Activated naive CD4-positive, alpha-beta T cell treated with anti-CD3 and anti-CD28 coated beads, Interleukin-2, amount 50 U/mL, for 24 hours (primary cell): Measurements from ENCODE around the gene SH3BGRL2.

Source experiments
- H3K27ac Mint-ChIP-seq: one replicate; pipeline ENCODE4 v1.8.0; 2021; ENCODE audit warnings: mild to moderate bottlenecking, mixed read lengths
- H3K27me3 Mint-ChIP-seq: one replicate; pipeline ENCODE4 v1.8.0; 2021; ENCODE audit warnings: mixed read lengths
- H3K36me3 Mint-ChIP-seq: one replicate; pipeline ENCODE4 v1.8.0; 2021; ENCODE audit warnings: mixed read lengths
- H3K4me1 Mint-ChIP-seq: one replicate; pipeline ENCODE4 v1.8.0; 2021; ENCODE audit warnings: mixed read lengths
- H3K4me3 Mint-ChIP-seq: one replicate; pipeline ENCODE4 v1.8.0; 2021; ENCODE audit warnings: mild to moderate bottlenecking, mixed read lengths
- H3K9me3 Mint-ChIP-seq: one replicate; pipeline ENCODE4 v1.8.0; 2021; ENCODE audit warnings: mixed read lengths

Gene SH3BGRL2

DNA sequence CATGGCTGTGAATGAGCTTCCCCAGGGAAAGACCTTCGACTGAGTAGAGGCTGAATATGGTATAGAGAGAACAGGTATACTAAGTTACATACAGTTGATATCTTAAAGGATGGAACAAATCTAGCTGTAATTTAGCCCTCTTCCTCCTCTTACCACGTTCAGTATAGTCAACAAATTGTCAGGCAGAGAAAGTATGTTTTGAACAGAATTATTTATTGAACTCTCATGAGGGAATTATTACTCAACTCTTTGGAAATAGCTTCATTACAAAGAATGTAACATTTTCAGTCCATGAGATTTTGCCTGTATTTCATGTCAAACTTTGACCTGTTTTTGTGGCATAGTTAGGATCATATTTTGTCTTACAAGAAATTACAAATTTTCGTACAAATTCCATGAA is 63.0 kb downstream of the SH3BGRL2 start:
- Mint-ChIP-seq H3K4me1 (no peaks in the 10 kb centered on the region), H3K36me3 (no peaks in the 10 kb centered on the region), H3K4me3 (no peak overlapping the region), H3K9me3 (no peaks in the 10 kb centered on the region), H3K27me3 (no peaks in the 10 kb centered on the region), H3K27ac (no peak overlapping the region)

DNA sequence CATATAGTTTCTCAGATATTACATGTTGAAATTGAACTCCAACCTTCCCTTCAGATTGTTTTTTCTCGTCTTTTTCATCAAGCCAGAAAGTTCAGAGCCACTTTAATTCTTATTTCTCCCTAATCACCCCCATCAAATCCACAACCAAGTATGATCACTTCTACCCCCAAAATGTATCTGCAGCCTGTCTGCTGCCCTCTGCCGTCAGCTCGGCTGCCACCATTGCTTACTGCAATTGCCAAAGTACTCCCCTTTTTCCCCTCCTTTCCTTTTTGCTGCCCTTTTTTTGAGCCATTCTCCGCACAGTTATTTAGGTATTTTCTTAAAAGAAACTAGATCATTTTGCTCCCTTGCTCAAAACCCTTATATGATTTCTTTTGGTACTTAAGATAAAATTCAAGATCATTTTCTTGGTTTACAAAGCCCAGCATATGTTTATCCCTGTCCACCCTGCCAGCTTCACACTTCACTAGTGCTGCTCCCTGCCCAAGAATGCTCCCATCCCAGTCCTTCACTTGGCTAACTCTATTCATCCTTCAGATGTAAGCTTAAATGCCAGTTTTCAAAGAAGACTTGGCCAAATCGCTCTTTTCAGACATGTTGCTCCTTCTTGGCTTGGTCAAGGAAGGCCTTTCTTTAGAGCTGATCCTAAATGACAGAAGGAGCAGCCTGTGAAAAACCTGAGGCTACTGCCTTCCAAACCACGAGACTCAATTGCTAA is 63.7 kb downstream of the SH3BGRL2 start:
- Mint-ChIP-seq H3K27ac (no peak overlapping the region), H3K4me3 (no peak overlapping the region), H3K27me3 (no peaks in the 10 kb centered on the region), H3K4me1 (no peaks in the 10 kb centered on the region), H3K36me3 (no peaks in the 10 kb centered on the region), H3K9me3 (no peaks in the 10 kb centered on the region)

DNA sequence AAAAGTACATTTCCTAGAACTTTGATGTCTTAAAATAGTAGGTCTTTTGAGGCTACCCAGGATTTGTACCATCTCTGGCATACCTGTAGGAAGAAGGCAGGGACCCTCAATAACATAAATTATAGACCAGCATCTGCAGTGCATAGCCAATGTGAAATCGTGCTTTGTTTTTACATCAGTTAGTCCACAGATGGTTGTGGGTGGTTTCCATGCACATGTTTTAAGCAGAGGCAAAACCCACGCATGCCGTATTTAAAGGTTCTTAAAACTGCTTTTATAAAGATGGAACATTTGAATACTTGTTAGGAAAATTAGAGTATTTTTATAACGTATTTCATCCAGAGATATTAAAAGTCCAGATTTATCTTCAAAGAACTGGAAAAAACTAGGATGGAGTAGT is 66.3 kb downstream of the SH3BGRL2 start:
- Mint-ChIP-seq H3K4me1 (peaks cover 2% of the 10 kb centered on the region), H3K27me3 (no peaks in the 10 kb centered on the region), H3K27ac (no peak overlapping the region), H3K4me3 (no peak overlapping the region), H3K36me3 (no peaks in the 10 kb centered on the region), H3K9me3 (no peaks in the 10 kb centered on the region)

DNA sequence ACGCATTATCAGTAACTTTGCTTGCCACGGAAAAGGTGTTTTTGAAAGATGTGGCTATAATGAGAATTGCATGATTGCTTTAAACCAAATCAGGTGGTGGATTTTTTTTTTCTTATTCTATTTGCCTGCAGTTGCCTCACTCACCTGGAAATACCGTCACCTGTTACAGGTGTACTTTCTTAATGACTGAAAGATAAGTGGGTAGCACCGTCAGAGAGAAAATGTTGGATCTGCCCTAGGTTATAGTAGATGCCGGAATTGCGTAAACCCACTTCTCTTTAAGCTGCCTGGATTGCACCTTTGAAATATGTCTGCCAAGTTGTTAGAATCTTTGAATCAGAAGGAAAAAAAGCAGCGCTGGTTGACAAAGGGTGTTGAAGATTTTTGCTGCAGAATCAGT is 68.5 kb downstream of the SH3BGRL2 start:
- Mint-ChIP-seq H3K36me3 (no peaks in the 10 kb centered on the region), H3K4me1 (peaks cover 14% of the 10 kb centered on the region), H3K27me3 (no peaks in the 10 kb centered on the region), H3K27ac (no peak overlapping the region), H3K9me3 (no peaks in the 10 kb centered on the region), H3K4me3 (no peak overlapping the region)

DNA sequence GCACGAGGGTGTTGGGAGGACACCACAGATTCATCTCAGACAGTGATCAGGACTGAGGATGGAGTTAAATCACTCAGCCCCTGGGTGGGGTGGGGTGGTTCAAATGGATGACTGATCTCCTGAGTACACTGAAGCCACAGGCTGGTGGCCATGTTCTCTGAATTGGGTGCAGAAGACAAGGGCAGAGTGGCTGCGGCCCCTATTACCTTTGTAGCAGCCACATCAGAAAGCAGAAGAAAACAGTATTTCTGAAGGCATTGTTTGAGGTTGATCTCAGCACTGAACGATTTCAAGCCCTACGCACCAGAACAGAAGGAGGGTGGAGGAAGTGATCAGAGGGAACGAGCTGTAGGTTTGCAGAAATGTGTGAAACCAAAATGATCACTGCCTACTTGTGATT is 71.6 kb downstream of the SH3BGRL2 start:
- Mint-ChIP-seq H3K27ac (no peak overlapping the region), H3K4me3 (no peak overlapping the region), H3K27me3 (no peaks in the 10 kb centered on the region), H3K9me3 (no peaks in the 10 kb centered on the region), H3K36me3 (no peaks in the 10 kb centered on the region), H3K4me1 (peaks cover 14% of the 10 kb centered on the region)

DNA sequence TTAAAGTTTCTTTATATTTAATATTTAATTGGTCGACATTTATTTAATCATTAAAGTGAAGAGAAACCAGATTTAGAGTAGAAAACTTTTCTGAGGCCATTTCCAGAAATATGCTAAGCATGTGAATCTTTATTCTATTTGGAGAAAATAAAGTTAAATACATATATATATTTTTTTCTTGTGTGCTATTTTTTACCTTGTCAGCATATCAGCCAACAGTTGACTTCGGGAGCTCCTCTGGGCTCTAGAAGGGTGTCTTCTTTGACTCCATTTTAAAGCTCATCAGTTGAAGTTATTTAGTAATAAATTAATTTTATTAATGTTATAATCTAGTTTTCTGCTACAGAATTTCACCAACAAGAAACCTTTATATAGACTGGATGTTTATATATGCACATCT is 73.1 kb downstream of the SH3BGRL2 start:
- peaks cover 14% of the 10 kb centered on the region for H3K4me1 Mint-ChIP-seq
- no peaks in the 10 kb centered on the region for H3K36me3 Mint-ChIP-seq
- no peaks in the 10 kb centered on the region for H3K27me3 Mint-ChIP-seq
- H3K9me3 Mint-ChIP-seq, result no peaks in the 10 kb centered on the region
- no peak overlapping the region for H3K27ac Mint-ChIP-seq
- no peak overlapping the region for H3K4me3 Mint-ChIP-seq

DNA sequence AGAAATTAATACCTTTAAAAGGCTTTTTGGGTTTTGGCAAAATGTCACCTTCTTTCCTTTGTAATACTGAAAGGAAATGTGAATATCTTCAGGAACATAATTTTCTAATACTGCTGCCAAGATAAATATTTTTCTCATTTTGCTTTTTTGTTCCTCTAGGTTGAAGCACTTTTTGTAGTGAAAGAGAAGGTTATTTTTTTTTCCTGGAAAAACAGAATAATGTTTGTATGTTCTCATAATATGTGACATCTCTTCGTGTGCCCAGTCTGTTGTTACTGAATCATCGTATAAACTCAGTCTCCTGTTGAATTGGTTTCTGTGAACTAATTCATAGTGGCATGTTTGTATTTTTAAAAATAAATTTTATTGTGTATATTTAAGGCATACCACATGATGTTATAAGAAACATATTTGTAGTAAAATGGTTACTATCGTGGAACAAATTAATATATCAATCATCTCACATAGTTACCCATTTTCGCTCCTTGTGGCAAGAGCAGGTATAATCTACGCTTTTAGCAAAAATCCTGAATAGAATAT is 74.4 kb downstream of the SH3BGRL2 start:
- Mint-ChIP-seq H3K36me3 (no peaks in the 10 kb centered on the region), H3K4me1 (peaks cover 14% of the 10 kb centered on the region), H3K4me3 (no peak overlapping the region), H3K9me3 (no peaks in the 10 kb centered on the region), H3K27ac (no peak overlapping the region), H3K27me3 (no peaks in the 10 kb centered on the region)

DNA sequence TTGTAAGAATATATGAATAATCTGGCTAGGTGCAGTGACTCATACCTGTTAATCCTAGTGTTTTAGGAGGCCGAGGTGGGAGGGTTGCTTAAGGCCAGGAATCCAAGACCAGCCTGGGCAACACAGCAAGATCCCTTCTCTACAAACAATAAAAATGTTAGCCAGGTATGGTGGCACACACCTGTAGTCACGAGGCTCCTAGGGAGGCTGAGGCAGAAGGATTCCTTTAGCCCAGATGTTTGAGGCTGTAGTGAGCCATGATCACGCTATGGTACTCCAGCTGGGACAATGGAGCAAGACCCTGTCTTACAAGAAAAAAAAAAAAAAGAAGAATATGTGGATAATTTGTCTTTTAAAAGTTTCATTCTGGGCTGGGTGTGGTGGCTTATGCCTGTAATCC is 75.4 kb downstream of the SH3BGRL2 start:
- Mint-ChIP-seq H3K27ac (no peak overlapping the region), H3K27me3 (no peaks in the 10 kb centered on the region), H3K4me1 (peaks cover 14% of the 10 kb centered on the region), H3K4me3 (no peak overlapping the region), H3K9me3 (no peaks in the 10 kb centered on the region), H3K36me3 (no peaks in the 10 kb centered on the region)

DNA sequence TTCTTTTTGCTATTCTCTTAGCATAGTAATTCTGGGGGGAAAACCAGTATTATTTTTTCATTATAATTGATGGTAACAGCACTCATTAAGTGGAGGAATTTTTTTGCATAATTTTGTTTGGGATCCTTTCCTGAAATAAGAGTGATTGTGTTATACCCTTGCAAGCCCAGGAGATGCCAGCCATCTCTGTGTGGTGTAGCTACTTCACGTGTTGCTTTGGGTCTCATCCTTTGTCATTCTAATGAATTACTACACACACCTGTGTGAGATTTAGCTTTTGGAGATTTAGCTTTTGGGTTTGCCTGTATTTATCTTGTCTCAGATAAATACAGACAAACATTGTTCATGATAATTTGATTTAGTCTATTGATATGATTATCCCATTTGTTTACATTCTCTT is 76.5 kb downstream of the SH3BGRL2 start:
- H3K27ac Mint-ChIP-seq, result no peak overlapping the region
- H3K36me3 Mint-ChIP-seq, result no peaks in the 10 kb centered on the region
- no peak overlapping the region for H3K4me3 Mint-ChIP-seq
- peaks cover 10% of the 10 kb centered on the region for H3K4me1 Mint-ChIP-seq
- no peaks in the 10 kb centered on the region for H3K9me3 Mint-ChIP-seq
- no peaks in the 10 kb centered on the region for H3K27me3 Mint-ChIP-seq

DNA sequence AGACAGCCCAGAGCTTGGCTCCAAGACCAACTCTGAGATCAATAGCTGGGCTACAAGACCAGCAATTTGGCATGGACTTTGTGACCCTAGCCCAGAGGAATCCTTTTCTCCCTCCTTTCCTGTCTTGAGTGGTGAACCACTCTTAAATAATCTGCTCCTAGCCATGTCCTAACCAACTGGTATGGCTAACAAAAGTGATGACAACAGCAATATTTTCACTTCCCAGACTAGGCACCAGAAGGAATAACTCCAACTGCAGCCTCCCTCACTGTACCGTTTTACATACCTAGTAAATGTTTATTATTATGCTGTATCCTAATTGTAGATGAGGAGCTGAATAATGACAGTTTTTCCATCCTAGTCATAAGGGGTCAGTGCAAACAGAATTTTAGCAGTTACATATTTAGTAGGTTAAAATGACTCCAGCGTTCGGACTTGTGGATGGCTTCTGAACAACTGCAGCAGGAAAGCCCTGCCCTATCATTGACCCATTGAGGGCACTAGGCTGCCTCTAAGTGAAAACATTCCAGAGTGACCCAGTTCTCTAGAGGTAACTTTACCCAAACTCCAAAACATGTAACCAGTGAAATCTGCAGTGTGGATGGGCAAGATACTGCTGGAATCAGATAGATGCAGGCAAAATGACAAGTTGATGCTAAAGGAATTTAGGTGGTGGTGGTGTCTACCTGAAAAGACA is 77.1 kb downstream of the SH3BGRL2 start:
- Mint-ChIP-seq H3K36me3 (no peaks in the 10 kb centered on the region), H3K4me1 (peaks cover 5% of the 10 kb centered on the region), H3K9me3 (no peaks in the 10 kb centered on the region), H3K27me3 (no peaks in the 10 kb centered on the region), H3K4me3 (no peak overlapping the region), H3K27ac (no peak overlapping the region)

DNA sequence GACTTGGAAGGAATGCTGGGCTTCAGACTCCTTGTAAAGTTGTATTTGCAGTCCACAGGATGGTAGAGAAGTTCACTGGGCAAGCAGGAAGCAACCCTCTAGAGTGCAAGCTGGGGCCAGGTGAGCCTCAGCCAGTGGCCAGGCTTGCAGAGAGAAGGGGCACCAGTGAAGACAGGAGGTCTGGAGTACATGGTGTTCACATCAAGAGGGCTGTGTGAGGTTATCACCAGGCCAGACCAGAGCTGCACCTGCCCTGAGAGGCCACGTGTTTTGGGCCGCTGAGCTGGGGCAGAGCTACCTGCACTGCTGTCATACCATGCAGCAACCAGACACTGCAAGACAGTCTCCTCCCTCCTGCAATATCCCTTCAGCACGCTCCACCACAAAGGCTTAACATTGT is 79.0 kb downstream of the SH3BGRL2 start:
- H3K9me3 Mint-ChIP-seq, result no peaks in the 10 kb centered on the region
- H3K4me3 Mint-ChIP-seq, result no peak overlapping the region
- no peaks in the 10 kb centered on the region for H3K36me3 Mint-ChIP-seq
- H3K4me1 Mint-ChIP-seq, result no peaks in the 10 kb centered on the region
- H3K27me3 Mint-ChIP-seq, result no peaks in the 10 kb centered on the region
- no peak overlapping the region for H3K27ac Mint-ChIP-seq

DNA sequence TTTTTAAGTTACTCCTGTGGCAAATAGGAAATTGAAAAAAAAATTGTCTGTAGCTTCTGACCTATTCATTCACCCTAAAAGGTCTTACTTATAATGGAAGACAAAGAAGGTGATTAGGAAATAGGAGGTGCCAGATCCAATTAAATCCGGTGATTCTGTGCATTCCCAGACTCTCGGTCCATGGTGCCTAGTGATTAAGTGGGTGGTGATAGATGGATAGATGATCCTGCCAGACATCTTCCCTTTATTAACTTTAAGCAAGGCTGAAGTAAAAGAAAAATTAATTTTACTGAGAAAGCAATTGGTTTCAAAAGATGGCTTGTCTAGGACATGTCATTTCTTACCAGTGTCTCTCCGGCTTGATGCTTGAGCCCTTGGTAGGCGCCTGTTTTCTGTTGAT is 80.0 kb downstream of the SH3BGRL2 start:
- H3K4me1 Mint-ChIP-seq, result no peaks in the 10 kb centered on the region
- no peaks in the 10 kb centered on the region for H3K9me3 Mint-ChIP-seq
- no peak overlapping the region for H3K4me3 Mint-ChIP-seq
- H3K36me3 Mint-ChIP-seq, result no peaks in the 10 kb centered on the region
- H3K27ac Mint-ChIP-seq, result no peak overlapping the region
- no peaks in the 10 kb centered on the region for H3K27me3 Mint-ChIP-seq

DNA sequence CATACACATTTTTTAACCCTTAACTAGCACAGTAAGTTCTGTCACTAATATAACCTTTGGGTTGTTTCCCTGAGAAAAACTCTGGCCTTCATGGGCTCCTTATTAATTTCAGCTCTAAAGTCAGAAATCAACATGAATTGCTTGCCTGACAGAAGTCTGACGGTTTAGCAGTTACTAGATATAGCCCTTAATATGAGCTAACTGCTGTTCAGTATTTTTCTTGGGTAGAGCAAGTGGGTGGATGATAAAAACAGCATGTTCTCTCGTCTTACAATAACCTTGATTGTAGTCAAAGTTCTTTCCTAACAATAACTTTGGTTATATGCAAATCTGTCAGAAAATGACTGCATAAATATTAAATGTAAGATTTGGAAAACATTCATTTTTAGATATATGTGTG is 81.0 kb downstream of the SH3BGRL2 start:
- Mint-ChIP-seq H3K27ac (no peak overlapping the region), H3K9me3 (no peaks in the 10 kb centered on the region), H3K4me3 (no peak overlapping the region), H3K27me3 (no peaks in the 10 kb centered on the region), H3K4me1 (no peaks in the 10 kb centered on the region), H3K36me3 (no peaks in the 10 kb centered on the region)

DNA sequence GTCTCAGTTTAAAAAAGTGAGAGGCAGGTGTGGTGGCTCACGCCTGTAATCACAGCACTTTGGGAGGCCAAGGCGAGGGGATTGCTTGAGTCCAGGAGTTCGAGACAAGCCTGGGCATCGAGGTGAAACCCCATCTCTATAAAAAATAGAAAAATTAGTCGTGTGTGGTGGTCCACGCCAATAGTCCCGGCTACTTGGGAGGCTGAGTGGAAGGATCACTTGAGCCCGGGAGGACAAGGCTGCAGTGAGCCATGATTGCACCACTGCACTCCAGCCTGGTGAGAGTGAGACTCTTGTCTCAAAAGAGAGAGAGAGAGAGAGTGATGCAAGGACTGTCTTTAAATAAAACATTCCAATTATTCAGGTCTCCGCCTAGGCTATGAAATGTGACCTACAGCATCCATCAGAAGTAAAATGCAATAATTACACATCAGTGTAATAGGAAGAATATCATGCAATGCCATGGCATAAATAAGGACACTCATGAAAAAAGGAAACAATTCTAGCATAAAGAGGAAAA is 81.5 kb downstream of the SH3BGRL2 start:
- no peak overlapping the region for H3K27ac Mint-ChIP-seq
- H3K27me3 Mint-ChIP-seq, result no peaks in the 10 kb centered on the region
- no peaks in the 10 kb centered on the region for H3K36me3 Mint-ChIP-seq
- no peaks in the 10 kb centered on the region for H3K4me1 Mint-ChIP-seq
- no peaks in the 10 kb centered on the region for H3K9me3 Mint-ChIP-seq
- no peak overlapping the region for H3K4me3 Mint-ChIP-seq

DNA sequence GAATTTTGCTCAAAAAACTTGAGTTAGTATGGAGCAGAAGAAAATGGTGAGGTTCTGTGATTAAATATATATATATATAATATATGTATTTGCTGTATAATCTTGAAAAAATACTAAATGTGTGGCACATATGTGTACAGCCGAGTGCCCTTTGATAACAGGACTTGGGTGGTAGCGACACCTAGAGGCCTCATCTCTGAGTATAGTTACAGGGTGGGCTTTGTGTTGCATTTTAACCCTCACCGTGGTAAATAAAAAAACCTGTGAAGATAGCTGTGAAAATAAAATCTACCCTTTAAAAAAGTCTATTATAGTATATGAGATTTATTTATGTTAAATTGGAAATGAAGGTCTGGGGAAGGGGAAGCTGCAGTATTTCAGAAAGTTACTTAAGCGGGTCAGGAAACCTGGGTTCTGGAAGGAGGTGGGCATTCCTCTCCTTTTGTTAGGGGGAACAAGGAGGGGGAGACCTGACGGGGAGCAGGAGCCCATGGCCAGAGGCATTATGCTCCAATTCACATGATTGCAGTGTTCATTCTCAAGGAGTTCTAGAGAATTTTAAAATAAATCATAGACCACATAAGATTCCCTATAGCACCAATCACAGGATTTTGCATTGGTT is 82.7 kb downstream of the SH3BGRL2 start:
- Mint-ChIP-seq H3K27me3 (no peaks in the 10 kb centered on the region), H3K9me3 (no peaks in the 10 kb centered on the region), H3K4me3 (no peak overlapping the region), H3K36me3 (no peaks in the 10 kb centered on the region), H3K4me1 (no peaks in the 10 kb centered on the region), H3K27ac (no peak overlapping the region)

DNA sequence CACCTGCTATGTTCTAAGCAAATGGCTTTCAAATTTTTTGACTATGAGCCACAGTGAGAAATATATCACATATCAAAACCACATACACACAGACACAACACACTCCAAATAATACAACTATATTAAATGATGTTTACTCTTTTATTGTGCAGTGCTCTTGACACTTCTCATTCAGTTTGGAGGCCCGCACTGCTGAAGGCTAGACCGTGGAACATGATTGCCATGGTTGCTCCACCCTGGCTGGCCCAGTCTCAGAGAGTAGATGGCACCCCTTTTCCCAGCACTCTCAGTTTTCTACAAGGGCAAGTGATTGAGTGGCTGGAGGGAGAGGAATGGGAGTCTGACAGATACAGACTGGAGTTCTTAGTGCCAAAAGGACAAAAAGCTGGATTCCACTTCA is 86.9 kb downstream of the SH3BGRL2 start:
- no peaks in the 10 kb centered on the region for H3K4me1 Mint-ChIP-seq
- H3K27me3 Mint-ChIP-seq, result no peaks in the 10 kb centered on the region
- H3K27ac Mint-ChIP-seq, result no peak overlapping the region
- no peak overlapping the region for H3K4me3 Mint-ChIP-seq
- no peaks in the 10 kb centered on the region for H3K9me3 Mint-ChIP-seq
- no peaks in the 10 kb centered on the region for H3K36me3 Mint-ChIP-seq
